A673 (cell line): Measurements from ENCODE around the gene TRAP1.

Source experiments
- CTCF ChIP-seq: fragments of 300-800, 200-600 bp; sonication (generic); conservative IDR thresholded peaks from 2 replicates; pipeline ENCODE4 v1.5.1; 2017; ENCODE audit warnings: low read depth, mild to moderate bottlenecking, antibody characterized with exemption, low read length, moderate library complexity, mixed read lengths
- EZH2 ChIP-seq: fragments of 200-600 bp; sonication (generic); IDR thresholded peaks from 2 replicates; pipeline ENCODE4 v1.6.1; 2017; ENCODE audit warnings: borderline replicate concordance, low read depth, mild to moderate bottlenecking, mixed read lengths, antibody characterized with exemption, low read length; ENCODE audit not compliant: poor library complexity, severe bottlenecking

- no peak for TF ChIP-seq CTCF
- no peak for TF ChIP-seq EZH2
Observed at GRCh38 chr16:3672571-3673041, 44.7 kb downstream of the TRAP1 start.
